GM18858 (cell line): ENCODE data around the gene IFNA10.
"Not testable (repeated sequence)": the region's sequence is repeated elsewhere in the genome, so short reads cannot be mapped to it uniquely, and the experiment has no call there.

Experiments used
- ATAC-seq: cut with Tn5 transposase; IDR thresholded peaks from one replicate; pipeline ENCODE4 v1.9.1; 2021; ENCODE audit not compliant: unreplicated experiment

IFNA10 gene

DNA sequence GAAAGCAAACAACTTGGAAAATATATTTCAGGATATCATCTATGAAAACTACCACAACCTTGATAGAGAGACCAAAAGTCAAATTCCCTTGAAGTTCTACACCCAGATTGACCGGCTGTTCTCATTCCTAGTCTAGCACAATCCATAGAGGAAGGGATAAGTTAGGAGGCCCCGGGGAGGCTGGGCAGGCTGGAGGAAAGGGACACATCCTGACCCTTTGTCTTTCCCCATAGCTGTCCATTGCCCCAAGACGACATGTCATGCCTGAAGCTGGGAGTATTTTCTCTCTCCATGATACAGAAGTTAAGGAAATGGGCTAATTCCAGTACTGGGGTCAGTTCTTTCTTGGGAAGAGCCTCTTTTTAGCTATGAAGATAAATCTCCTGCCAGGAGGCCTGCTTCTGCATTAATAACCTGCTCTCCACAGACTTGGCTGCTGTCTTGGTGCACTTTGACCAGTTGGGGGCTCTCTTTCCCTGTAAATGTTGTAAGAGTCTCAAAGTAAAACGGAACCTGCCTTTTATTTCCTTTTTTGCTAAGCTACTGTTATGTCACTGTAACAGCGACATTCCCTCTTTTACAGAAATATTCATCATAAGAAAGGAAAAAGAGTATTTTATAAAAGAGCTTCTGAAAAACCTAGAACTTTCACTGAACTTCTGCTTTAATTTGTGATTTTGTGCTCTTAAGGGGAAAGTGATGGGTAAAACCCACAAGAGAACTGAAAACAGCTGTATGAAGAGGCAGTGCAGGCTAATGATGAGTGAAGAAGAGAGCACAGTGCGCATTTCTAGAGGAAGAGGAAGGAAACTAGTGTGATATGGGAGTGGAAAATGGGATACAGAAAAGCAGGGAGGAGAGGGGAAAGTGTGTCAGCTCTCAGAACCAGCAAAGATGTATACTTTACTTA is 11.8 kb downstream of the IFNA10 start:
- peak; percentile 84 for ATAC-seq

- ATAC-seq = not testable (repeated sequence)
These were observed 19.5 kb downstream of the IFNA10 start, which contains the start of gene IFNA4 for GRCh38 chr9:21187487-21187886. TSS of gene IFNA4 (minus strand) at chr9:21187587. CDS start at chr9:21187531, 56 bp downstream.

DNA sequence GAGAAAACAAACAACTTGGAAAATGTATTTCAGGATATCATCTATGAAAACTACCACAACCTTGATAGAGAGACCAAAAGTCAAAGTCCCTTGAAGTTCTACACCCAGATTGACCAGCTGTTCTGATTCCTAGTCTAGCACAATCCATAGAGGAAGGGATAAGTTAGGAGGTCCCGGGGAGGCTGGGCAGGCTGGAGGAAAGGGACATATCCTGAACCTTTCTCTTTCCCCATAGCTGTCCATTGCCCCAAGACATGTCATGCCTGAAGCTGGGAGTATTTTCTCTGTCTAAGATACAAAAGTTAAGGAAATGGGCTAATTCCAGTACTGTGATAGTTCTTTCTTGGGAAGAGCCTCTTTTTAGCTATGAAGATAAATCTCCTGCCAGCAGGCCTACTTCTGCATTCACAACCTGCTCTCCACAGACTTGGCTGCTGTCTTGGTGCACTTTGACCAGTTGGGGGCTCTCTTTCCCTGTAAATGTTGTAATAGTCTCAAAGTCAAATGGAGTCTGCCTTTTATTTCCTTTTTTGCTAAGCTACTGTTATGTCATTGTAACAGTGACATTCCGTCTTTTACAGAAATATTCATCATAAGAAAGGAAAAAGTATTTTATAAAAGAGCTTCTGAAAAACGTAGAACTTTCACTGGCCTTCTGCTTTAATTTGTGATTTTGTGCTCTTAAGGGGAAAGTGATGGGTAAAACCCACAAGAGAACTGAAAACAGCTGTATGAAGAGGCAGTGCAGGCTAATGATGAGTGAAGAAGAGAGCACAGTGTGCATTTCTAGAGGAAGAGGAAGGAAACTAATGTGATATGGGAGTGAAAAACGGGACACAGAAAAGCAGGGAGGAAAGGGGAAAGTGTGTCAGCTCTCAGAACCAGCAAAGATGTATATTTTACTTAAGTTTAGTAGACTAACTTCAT is 23.9 kb downstream of the IFNA10 start:
- peak; percentile 95 for ATAC-seq

GRCh38 chr9:21174671-21175070 is 32.3 kb downstream of the IFNA10 start:
- no peak for ATAC-seq

GRCh38 chr9:21172156-21172555 is 34.8 kb downstream of the IFNA10 start:
- ATAC-seq = no peak

DNA sequence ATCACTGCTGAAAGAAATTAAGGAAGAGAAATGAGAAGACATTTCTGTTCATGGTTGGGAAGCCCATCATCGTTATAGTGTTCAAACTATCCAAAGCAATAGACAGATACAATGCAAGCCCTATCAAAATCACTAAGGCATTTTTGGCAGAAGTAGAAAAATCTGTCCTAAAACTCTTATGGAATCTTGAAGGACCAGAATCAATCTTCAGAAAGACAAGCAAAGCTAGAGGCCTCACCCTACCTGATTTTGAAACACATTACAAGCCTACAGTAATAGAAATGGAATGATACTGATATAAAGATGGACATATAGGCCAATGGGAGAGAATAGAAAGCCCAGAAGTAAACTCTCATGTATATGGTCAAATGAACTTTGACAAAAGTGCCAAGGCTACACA is 35.6 kb downstream of the IFNA10 start:
- ATAC-seq = no peak

DNA sequence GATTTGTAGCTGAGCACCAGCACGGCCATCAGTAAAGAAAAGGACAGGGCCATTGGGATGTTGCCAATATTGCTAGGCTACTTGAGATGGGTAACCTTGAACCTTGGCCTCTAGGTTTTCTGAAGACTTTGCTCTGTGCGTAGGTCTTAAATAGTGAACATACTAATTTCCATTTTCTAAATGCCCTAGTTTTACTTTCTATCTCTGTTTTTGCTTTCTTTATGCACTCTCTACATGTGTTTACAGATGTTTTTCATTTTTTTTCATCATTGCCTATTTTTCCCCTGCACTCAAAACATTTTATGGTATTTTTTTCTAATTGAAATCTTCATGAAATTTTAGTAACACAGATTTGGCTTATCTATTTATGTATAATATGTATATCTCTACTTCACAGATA is 40.4 kb downstream of the IFNA10 start, which contains the start of gene IFNA21:
Gene IFNA21 (minus strand): TSS at position 101 of the 400 bp plus-strand sequence. CDS start 48 bp downstream, at position 53.
- ATAC-seq = not testable (repeated sequence)

GRCh38 chr9:21165516-21165915 is 41.4 kb downstream of the IFNA10 start:
- ATAC-seq = no peak

DNA sequence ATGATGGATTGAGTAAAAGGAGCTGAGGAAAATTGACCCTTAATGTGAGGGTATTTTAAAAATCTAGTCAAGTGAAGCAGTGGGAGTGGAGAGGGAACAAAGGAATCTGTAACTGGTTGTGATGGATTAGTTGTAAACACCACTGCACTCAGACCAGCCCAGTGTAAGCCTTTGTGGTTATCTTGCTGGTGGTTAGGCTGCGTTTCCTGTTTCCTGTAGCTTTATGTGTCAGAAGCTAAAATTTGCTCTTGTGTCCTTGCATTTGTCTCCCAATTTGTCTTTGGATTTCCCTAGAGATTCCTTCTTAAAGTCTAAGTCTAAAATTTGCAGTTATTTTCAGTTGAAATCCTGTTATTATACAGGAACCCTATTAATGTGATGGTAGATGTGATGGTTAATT is 46.8 kb downstream of the IFNA10 start:
- peak; percentile 95 for ATAC-seq
